HEK293T (cell line): ENCODE results near the gene ZNF497.

Experiments used
- ARNT ChIP-seq: fragments of 450-650 bp; IDR thresholded peaks from 2 replicates; pipeline ENCODE4 v1.6.1; 2017; ENCODE audit warnings: mild to moderate bottlenecking
- BHLHE40 ChIP-seq: fragments of 450-650 bp; IDR thresholded peaks from 2 replicates; pipeline ENCODE4 v1.6.1; 2016; ENCODE audit warnings: mild to moderate bottlenecking, moderate library complexity, borderline replicate concordance
- ELF4 ChIP-seq: fragments of 450-650 bp; IDR thresholded peaks from 2 replicates; pipeline ENCODE4 v1.6.1; 2017; ENCODE audit warnings: antibody characterized with exemption
- FOXA1 ChIP-seq: fragments of 450-650 bp; IDR thresholded peaks from 2 replicates; pipeline ENCODE4 v1.6.1; 2016; ENCODE audit warnings: mild to moderate bottlenecking
- FOXK2 ChIP-seq: fragments of 450-650 bp; IDR thresholded peaks from 2 replicates; pipeline ENCODE4 v1.6.1; 2016; ENCODE audit warnings: mild to moderate bottlenecking
- FOXM1 ChIP-seq: fragments of 450-650 bp; IDR thresholded peaks from 2 replicates; pipeline ENCODE4 v1.6.1; 2017; ENCODE audit warnings: mild to moderate bottlenecking, borderline replicate concordance
- HDGF ChIP-seq: fragments of 450-650 bp; IDR thresholded peaks from 2 replicates; pipeline ENCODE4 v1.6.1; 2017; ENCODE audit warnings: antibody characterized with exemption, borderline replicate concordance
- LEF1 ChIP-seq: fragments of 450-650 bp; IDR thresholded peaks from 2 replicates; pipeline ENCODE4 v1.6.1; 2017; ENCODE audit warnings: mild to moderate bottlenecking, borderline replicate concordance
- SP1 ChIP-seq: fragments of 450-650 bp; IDR thresholded peaks from 2 replicates; pipeline ENCODE4 v1.6.1; 2017
- SUZ12 ChIP-seq: fragments of 450-650 bp; IDR thresholded peaks from 2 replicates; pipeline ENCODE4 v1.6.1; 2016; ENCODE audit warnings: mild to moderate bottlenecking
- ZNF384 ChIP-seq: fragments of 450-650 bp; IDR thresholded peaks from 2 replicates; pipeline ENCODE4 v1.6.1; 2016

DNA sequence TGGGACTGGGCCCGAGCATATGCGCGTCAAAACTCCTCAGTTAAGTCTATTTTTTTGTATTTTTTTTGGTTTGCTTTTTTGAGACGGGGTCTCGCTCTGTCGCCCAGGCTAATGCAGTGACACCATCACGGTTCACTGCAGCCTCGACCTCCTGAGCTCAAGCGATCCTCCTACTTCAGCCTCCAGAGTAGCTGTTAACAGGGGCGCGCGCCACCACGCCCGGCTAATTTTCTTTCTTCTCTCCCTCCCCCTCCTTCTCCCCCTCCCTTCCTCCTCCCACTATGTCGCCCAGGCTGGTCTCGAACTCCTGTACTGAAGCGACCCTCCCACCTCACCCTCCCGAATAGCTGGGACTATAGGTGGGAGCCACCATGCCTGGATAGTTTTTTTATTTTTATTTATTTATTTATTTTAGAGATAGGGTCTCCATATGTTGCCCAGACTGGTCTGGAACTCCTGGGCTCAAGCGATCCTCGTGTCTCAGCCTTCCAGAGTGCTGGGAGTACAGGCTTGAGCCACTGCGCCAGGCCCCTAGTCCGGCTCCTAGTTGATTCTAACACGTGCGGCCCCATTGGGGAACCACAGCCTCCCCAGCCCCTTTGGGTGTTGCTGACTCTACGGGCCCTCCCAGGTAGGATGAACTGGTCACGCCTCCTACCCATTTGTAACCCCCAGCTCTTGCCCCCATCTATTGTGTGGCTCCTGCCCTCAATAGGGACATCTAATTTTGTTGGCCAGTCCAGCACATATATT is 19.1 kb upstream of the ZNF497 start:
- TF ChIP-seq SP1 (no peak), BHLHE40 (no peak), HDGF (no peak), ARNT (no peak), FOXA1 (no peak), SUZ12 (no peak), FOXM1 (no peak), FOXK2 (no peak), LEF1 (no peak), ELF4 (no peak), ZNF384 (no peak)
